ENCODE results near the gene STX17.
"Not testable (repeated sequence)": the region's sequence is repeated elsewhere in the genome, so short reads cannot be mapped to it uniquely, and the experiment has no call there.

Gene STX17

DNA sequence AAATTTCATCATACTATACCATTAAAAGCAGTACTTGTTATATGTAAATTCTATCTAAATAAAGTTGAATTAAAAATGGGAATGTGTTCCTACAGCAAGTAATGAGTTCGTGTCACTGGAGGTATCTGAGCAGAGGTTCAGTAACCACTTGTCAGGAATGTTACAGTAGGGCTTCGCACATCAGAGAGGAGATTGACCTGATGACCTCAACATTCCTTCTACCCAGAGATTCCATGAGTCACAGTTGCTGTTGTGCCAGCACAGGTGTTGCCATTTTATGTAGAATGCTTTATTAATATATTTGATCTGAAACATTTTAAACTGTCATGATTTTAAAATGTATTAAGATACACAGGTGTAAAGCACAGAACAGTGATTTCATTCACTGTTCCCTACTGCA is 60.3 kb downstream of the STX17 start:
- DNase-seq (ENCODE audit: low spot score), result peak; percentile 84
- FAIRE-seq, result peak; percentile 77

DNA sequence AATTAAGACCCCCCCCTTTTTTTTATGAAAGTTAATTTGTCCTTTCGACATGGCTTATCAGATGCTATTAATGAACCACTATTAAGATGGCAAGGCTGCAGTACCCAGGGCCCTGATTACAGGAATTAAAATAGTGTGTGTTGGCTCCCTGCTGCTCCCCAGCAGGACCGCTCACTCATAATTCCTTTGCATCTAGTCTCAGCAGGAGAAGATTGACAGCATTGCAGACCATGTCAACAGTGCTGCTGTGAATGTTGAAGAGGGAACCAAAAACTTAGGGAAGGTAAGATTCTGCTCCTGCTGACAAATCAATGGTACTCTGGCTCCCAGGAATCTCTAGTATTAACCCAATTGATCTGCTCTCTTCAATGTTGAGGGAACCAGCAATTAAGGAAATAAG is 61.0 kb downstream of the STX17 start:
- no peak for FAIRE-seq
- no peak for DNase-seq (ENCODE audit: low spot score)

DNA sequence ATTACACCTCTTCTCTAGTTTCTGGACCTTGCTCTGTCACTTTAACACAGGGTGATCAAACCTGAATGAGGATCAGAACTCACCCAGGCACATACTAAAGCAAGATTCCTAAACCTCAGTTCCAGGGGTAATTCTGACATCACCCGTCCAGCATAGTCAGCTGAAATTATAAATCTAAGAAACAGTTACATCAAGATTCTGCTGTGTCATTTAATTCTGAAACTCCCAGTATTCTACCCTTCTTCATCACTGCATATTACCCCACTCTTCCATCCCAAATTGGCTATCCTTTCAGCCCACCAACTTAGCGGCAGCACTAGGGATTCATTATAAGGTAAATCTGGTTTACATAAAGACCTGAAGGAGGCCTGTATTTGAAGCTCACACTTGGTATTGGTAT is 64.0 kb downstream of the STX17 start:
- DNase-seq (ENCODE audit: low spot score), result no peak
- no peak for FAIRE-seq

DNA sequence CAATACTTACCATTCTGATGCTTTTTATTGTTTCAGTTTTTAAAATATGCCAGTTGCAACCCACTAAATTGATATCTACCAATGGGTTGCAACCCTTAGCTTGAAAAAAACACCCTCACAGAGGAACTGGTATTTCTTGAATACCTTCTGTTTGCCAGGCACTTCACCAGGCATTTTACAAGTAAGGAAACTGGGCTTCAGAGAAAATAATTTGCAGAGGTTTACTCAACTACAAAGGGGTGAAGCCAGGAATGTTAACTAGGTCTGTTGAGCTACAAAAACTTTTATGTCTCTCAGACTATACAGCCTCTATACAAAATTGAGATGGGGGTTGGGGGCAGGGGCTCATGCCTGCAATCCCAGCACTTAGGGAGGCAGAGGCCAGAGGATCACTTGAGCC is 65.0 kb downstream of the STX17 start:
- DNase-seq (ENCODE audit: low spot score), result no peak
- FAIRE-seq, result no peak

DNA sequence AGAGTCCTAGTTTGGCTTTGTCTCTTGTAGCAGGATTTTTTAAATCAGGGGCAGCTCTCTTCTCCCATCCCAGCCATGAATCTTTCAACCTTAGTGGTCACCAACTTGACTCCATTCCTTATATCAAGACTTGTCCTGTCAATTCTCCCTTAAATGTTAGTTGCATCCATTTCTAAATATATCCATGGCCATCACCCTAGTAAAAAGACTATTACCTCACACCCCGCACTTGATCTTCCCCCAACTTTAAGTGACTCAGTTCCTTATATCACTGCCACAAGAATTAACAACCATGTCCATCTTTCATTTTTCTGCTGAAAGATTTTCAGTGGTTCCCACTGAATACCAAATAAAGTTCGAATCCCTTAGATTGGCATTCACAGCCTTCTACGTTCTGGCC is 67.0 kb downstream of the STX17 start:
- no peak for FAIRE-seq

DNA sequence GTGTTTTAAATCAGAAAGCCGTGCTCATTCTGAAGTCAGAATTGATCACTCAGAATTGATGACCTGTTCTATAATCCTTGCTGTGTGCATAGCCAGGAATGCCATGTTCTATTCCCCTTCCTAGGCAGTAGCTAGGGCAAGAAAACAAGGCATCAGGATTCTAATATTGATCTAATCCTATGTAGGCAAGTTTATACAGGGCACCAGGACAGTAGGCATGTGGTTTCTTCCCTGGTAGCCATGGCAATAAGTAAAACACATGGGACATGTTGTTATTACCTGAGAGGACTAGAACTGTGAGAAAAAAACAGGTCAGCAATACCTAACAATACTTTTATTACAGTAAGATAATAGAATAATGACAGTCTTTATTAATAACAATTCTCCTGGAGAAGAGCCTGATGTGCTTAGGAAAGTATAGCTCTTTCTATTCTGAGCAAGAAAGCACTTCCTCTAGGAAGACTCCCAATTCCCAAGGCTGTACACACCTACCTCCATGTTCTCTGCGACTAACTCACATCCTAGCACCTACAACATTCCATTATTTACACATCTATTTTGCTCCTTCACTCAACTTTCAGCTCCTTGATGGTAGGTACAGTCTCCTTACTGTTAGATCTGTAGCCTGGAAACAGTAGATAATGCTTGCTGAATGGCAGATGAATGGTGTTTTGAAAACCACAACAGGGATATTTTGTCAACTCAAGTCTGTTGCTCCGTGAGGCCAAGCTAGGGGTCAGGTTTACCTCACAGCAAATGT is 70.8 kb downstream of the STX17 start:
- FAIRE-seq, result no peak
- DNase-seq (ENCODE audit: low spot score), result no peak

More for the DNA sequence above, 67.0 kb downstream of the STX17 start:
- DNase-seq (ENCODE audit: low spot score), result no peak

DNA sequence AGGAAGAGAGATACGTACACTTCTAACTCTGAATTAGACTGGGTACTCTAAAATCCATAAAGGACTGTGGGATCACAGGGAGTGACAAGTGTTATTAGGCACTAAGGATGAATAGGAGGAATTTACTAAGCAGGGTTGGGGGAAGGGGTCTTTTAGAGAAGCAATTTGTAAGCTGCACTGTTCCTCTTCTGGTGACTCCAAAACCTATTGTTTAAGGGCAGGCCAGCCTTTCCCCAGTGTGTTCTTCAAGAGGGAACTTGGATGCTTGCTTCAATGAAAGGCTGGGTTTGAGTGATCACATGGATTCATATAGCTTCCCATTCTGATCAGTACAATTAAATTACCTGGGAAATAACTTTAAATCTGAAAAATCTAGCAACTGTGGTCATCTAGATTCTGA is 71.8 kb downstream of the STX17 start:
- DNase-seq (ENCODE audit: low spot score) (no peak), FAIRE-seq (no peak)

DNA sequence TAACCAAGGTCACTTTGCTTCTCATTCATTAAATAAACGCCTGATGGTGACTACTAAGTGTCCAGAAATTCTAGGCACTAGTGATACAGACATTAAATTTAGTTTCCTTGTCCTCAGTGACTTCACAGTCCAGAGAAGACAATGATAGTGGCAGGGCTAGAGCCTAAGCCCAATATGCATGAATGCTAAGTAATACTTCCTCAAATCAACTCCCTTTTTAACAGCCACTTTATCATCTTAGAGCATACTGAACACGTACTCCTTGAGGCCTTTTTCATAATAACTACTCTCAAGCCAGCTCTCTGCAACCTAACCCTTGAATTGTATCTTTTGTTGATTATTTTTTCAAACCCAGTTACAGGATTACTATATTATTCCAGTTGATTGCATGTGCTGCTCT is 74.1 kb downstream of the STX17 start:
- no peak for DNase-seq (ENCODE audit: low spot score)
- FAIRE-seq, result no peak

DNA sequence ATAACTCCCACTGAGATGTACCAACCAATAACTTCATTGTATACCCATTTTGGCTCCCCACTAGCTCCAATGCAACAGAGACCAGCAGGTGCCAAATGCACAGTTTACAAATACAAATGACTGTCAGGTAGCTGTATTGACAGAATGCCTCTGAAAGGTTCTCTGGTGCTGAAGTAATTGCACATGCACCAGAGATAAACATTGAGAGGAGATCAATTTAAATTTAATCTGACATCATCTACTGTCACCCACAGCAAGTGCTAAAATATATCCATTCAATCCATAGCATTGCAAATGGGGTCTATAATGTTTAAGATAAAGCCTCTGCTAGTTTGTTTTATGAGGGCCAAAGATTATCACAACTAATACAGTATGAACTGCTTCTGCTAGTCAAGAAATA is 80.2 kb downstream of the STX17 start:
- DNase-seq (ENCODE audit: low spot score) (no peak), FAIRE-seq (no peak)

DNA sequence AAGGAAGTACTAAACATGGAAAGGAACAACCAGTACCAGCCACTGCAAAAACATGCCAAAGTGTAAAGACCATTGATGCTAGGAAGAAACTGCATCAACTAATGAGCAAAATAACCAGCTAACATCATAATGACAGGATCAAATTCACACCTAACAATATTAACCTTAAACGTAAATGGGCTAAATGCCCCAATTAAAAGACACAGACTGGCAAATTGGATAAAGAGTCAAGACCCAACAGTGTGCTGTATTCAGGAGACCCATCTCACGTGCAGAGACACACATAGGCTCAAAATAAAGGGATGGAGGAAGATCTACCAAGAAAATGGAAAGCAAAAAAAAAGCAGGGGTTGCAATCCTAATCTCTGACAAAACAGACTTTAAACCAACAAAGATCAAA is 84.1 kb downstream of the STX17 start:
- not testable (repeated sequence) for FAIRE-seq; DNase-seq (ENCODE audit: low spot score)

DNA sequence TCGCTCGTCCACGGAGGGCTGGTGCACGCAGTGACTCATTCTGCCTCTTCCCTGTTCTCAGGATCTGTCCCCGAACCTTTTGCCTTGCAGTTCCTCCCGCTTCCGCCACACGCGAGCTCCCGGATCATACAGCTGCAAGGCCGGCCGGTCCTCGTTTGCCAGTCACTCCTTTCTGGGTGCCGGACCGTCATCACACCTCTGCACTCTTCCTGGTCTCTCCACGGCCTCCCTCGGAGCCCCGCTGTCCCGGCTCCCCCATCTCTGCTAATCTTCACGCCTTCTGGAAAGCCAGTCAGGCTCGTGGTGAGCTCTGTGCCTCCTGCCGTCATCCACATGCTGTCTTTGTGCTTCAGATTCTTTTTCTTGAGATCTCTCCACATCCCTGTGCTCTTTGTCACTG is 91.8 kb downstream of the STX17 start:
- FAIRE-seq (no peak), DNase-seq (ENCODE audit: low spot score) (no peak)

DNA sequence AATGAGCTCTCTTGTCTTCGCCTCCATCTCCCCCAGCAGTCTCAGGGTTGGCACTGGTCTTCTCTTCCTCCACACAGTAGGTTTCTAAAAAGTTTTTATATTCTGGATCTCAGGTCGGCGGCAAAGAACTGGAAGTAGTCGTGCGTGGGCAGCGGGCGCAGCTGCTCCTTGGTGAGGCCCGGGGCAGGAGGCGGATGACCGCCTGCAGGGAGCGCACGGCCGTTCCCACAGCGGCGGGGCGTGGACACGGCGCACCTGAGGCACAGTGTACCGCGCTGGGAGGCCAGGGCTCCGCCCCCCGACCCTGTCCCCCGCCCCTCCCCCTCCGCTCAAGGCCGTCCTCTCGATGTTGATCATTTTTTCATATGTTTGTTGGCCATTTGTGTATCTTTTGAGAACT is 92.4 kb downstream of the STX17 start:
- FAIRE-seq (no peak), DNase-seq (ENCODE audit: low spot score) (no peak)

DNA sequence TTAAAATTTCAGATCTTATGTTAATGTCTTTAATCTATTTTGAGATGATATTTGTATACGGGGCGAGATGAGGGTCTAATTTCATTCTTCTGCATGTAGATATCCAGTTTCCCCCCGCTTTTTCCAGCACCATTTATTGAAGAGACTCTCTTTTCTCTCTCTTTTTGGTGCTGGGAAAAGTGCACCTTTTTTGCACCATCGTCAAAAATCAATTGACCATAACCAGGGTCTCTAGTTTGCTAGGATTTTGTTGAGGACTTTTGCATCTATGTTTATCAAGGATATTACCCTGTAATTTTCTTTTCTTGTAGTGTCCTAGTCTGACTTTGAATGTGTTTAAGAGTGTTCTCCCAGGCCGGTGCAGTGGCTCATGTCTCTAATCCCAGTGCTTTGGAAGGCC is 93.3 kb downstream of the STX17 start:
- DNase-seq (ENCODE audit: low spot score) (no peak), FAIRE-seq (no peak)

DNA sequence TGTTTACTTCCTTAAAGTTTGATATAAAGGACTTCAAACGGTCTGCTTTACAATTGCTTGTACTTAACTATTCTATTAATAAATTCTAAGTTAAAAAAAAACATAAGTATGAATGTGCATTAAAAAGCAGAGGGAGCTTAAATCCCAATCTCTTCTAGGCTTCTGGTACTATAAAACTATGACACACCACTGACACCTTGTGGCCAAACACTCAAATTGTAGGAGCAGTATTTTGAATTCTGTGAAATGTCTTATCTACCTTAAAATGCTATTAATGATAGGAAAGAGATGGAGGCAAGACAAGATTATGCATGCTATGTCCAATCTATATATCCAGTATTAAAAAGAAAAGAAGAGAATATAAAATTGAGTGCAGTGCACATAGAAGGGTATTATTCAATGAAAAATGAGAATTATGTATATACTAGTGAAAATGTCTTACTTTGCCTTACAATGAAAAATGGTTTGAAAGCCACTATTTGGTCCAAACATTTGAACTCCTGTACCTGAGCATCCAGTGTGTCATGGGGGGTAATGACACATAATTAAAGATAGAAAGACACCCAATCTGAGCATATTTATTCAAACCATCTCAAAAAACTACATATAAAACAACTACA is 104.7 kb downstream of the STX17 start:
- FAIRE-seq, result no peak
- peak; percentile 23 for DNase-seq (ENCODE audit: low spot score)

DNA sequence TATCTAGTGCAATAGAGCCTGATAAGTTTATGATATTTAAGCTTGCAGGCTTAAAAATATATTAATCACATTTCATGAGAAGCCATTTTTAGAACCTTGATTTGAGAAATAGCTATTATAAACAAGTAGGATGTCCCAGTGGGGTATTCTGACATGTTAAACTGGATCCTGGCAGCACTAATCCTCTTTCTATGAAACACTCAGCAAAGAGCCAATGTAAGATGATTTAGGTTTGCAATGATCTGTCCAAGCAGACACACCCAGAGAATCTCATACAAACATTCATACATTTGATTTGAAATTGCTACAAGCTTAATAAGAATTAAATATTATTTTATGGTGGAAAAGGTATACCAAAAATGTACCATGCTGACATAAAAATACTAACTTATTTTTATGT is 105.8 kb downstream of the STX17 start:
- no peak for FAIRE-seq
- no peak for DNase-seq (ENCODE audit: low spot score)

DNA sequence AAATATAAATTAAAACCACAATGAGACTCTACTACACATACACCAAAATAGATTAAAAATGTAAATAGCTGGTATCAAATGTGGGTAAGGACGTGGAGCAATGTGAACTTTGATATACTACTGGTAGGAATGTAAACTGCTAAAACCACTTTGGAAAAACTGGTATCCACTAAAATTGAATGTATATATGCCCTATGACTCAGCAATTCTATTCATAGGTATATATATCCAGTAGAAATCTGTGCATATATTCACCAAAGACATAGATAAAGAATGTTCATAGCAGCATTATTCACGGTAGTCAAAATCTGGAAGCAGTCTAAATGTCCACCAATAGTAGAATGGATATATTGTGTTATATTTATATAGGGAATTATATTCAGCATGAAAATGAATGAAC is 107.1 kb downstream of the STX17 start:
- no peak for DNase-seq (ENCODE audit: low spot score)
- FAIRE-seq, result no peak

DNA sequence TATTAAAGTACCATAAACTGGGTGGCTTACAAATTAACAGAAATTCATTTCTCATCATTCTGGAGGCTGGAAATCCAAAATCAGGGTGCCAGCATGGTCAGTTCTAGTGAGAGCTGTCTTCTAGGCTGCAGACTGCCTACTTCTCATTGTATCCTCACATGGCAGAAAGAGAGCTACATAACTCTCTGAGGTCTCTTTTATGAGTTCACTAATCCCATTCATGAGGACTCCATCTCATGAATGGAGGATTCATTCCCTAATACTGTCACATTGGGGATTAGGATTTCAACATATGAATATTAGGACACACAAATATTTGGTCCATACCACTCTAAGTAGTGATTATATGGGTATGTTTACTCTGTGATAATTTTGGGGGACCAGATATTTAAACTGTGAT is 108.4 kb downstream of the STX17 start:
- no peak for DNase-seq (ENCODE audit: low spot score)
- no peak for FAIRE-seq

DNA sequence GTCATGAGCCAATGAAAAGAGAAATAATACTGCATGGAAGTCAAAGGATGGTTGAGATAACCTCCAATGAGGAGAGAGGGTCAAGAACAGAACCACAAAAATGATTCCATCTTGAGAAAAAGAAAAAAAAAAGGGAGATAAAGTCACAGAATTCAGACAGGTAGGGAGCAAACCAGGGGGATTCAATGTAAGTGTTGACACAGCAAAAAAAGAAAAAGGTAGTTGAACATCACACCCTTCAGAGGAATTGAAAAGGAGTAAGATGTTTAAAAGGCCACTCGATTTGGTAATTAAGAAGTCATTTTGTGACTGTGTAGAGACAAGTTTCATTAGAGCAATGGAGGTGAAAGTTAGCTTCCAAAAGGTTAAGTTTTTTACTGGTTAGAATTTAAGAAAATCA is 113.1 kb downstream of the STX17 start:
- FAIRE-seq (no peak), DNase-seq (ENCODE audit: low spot score) (no peak)

Data from urothelium cell line (cell line).